Endothelial cell of umbilical vein (primary cell): ENCODE results near the gene SLC27A4. TPM values are rescaled to one million over a fixed set of nuclear protein-coding genes. Genes with fewer than 3 reads are reported as not detected.

Experiments
- BruUV-seq: library from RNA; stranded (reverse); fragments of 400-500 nt; replicated peaks from 2 replicates; lab custom pipeline; 2021; lab: Mats Ljungman, UMichigan
- CTCF ChIA-PET: fragments of 300-600, 350-600 bp; sonication (Branson Sonifier 250); formaldehyde crosslinking; loops from one replicate; lab custom pipeline; 2021; ENCODE audit warnings: antibody characterized with exemption, inconsistent platforms; lab: Charles Lee
- POLR2A ChIA-PET: fragments of 300-600, 350-600 bp; sonication (Branson Sonifier 250); formaldehyde crosslinking; loops from one replicate; lab custom pipeline; 2021; ENCODE audit warnings: antibody characterized with exemption, inconsistent platforms; lab: Charles Lee
- DNase-seq: peaks from one replicate; pipeline ENCODE4 v3.0.0-alpha.2; 2011; ENCODE audit warnings: low read depth, low spot score
- FAIRE-seq: peaks from 2 replicates; lab custom pipeline; 2011; peaks lifted over from hg19 to GRCh38; lab: Jason Lieb, UNC
- H2AFZ ChIP-seq: 2 replicates; pipeline ENCODE4 v1.6.0; 2012; ENCODE audit warnings: low read depth, low read length, control low read depth, inconsistent platforms
- H3K27ac ChIP-seq: 2 replicates; pipeline ENCODE4 v1.5.1; 2011; ENCODE audit warnings: low read depth, mild to moderate bottlenecking, control low read depth, low read length, moderate library complexity; ENCODE audit not compliant: insufficient read depth
- H3K27me3 ChIP-seq, 2 experiments: 2 replicates each; pipeline versions ENCODE4 v1.6.0 to v1.6.1; 2011; ENCODE audit warnings: low read length in 2 of 2, mixed read lengths in 1 of 2; ENCODE audit not compliant: control insufficient read depth in 2 of 2, insufficient read depth in 2 of 2
- H3K36me3 ChIP-seq, 2 experiments: 2 replicates in 1 of 2; 3 replicates in 1 of 2; pipeline ENCODE4 v1.5.1; 2011; ENCODE audit warnings: low read length in 2 of 2, mild to moderate bottlenecking in 1 of 2, moderate library complexity in 1 of 2; ENCODE audit not compliant: control insufficient read depth in 2 of 2, insufficient read depth in 2 of 2; ENCODE audit errors: extremely low read depth in 1 of 2
- H3K4me1 ChIP-seq: 3 replicates; pipeline ENCODE4 v1.5.1; 2011; ENCODE audit warnings: mild to moderate bottlenecking, low read length; ENCODE audit not compliant: control insufficient read depth, insufficient read depth; ENCODE audit errors: extremely low read depth
- H3K4me2 ChIP-seq: 2 replicates; pipeline ENCODE4 v1.6.1; 2011; ENCODE audit warnings: low read length, control low read depth, mixed read lengths; ENCODE audit not compliant: insufficient read depth
- H3K4me3 ChIP-seq, 3 experiments: fragments of 200-600 bp in 1 of 3; sonication (generic), shearing (Covaris generic) in 1 of 3; replicated peaks in 1 of 3; 2 replicates each; pipeline ENCODE4 v1.5.1; 2011 to 2016; ENCODE audit warnings: control low read depth in 3 of 3, low read length in 3 of 3, mild to moderate bottlenecking in 2 of 3, inconsistent platforms in 1 of 3, low read depth in 1 of 3, moderate library complexity in 1 of 3; ENCODE audit not compliant: insufficient read depth in 1 of 3
- H3K79me2 ChIP-seq: 2 replicates; pipeline ENCODE4 v1.6.0; 2012; ENCODE audit warnings: low read length, inconsistent platforms; ENCODE audit not compliant: control insufficient read depth, insufficient read depth
- H3K9ac ChIP-seq: replicated peaks from 2 replicates; pipeline ENCODE3; 2011; ENCODE audit warnings: low read length, control low read depth; ENCODE audit not compliant: insufficient read depth; ENCODE audit errors: extremely low read depth
- H3K9me1 ChIP-seq: replicated peaks from 3 replicates; pipeline ENCODE4 v1.6.0; 2011; ENCODE audit warnings: mild to moderate bottlenecking, low read length; ENCODE audit not compliant: control insufficient read depth, insufficient read depth; ENCODE audit errors: extremely low read depth
- H3K9me3 ChIP-seq: replicated peaks from 2 replicates; pipeline ENCODE4 v1.5.1; 2012; ENCODE audit warnings: low read length, inconsistent platforms; ENCODE audit not compliant: control insufficient read depth, insufficient read depth
- H4K20me1 ChIP-seq: replicated peaks from 2 replicates; pipeline ENCODE3; 2011; ENCODE audit warnings: mild to moderate bottlenecking, low read length; ENCODE audit not compliant: control insufficient read depth, insufficient read depth; ENCODE audit errors: extremely low read depth
- EZH2 ChIP-seq: IDR thresholded peaks from 2 replicates; pipeline ENCODE4 v1.6.1; 2012; ENCODE audit warnings: borderline replicate concordance, low read depth, mild to moderate bottlenecking, moderate library complexity, low read length, inconsistent platforms; ENCODE audit not compliant: severe bottlenecking
- FOS ChIP-seq: IDR thresholded peaks from 2 replicates; pipeline ENCODE4 v1.6.1; 2011; ENCODE audit warnings: mild to moderate bottlenecking, low read length, moderate library complexity, borderline replicate concordance; ENCODE audit not compliant: insufficient read depth
- GATA2 ChIP-seq: IDR thresholded peaks from 2 replicates; pipeline ENCODE4 v1.7.0; 2011; ENCODE audit warnings: low read depth, mild to moderate bottlenecking, moderate library complexity, mixed read lengths, low read length; ENCODE audit not compliant: insufficient read length, insufficient read depth
- JUN ChIP-seq: IDR thresholded peaks from 2 replicates; pipeline ENCODE4 v1.6.1; 2011; ENCODE audit warnings: borderline replicate concordance, low read depth; ENCODE audit not compliant: insufficient read length, insufficient read depth
- MYC ChIP-seq: IDR thresholded peaks from one replicate; pipeline ENCODE4 v1.6.1; 2011; ENCODE audit warnings: mild to moderate bottlenecking, low read depth, low read length
- POLR2A ChIP-seq: IDR thresholded peaks from 2 replicates; pipeline ENCODE4 v1.6.1; 2012; ENCODE audit warnings: low read depth, mild to moderate bottlenecking, control low read depth, low read length
- POLR2AphosphoS5 ChIP-seq: IDR thresholded peaks from 2 replicates; pipeline ENCODE4 v1.6.1; 2012; ENCODE audit warnings: low read depth, mild to moderate bottlenecking, control low read depth, low read length, moderate library complexity; ENCODE audit not compliant: insufficient read depth
- dilution Hi-C: fragments of 300-500 bp; cut with MboI; formaldehyde crosslinking; loops from one replicate; pipeline ENCODE4 v1.15.0; 2019; ENCODE audit warnings: low sequenced_read_pairs; ENCODE audit not compliant: extremely low pct_ligation_motif_present
- intact Hi-C: fragments of 100-400 bp; cut with micrococcal nuclease; formaldehyde crosslinking; loops from one replicate; pipeline ENCODE4 v1.10.0; 2022
- polyA plus RNA-seq, 4 experiments: library from polyadenylated mRNA; depleted of rRNA in 3 of 4; stranded (reverse) in 3 of 4; unstranded in 1 of 4; fragments of >200 nt; gene quantifications; 2 replicates each; pipeline versions ENCODE4 v1.2.1 to v1.2.3, GENCODE V29; 2011 to 2012; ENCODE audit warnings: missing spikeins in 1 of 4
- total RNA-seq: library from RNA; stranded (reverse); gene quantifications from 2 replicates; pipeline ENCODE4 v1.2.3, GENCODE V29; 2021
- TF ChIP-seq, protein P1 (sequence below): IDR thresholded peaks from 2 replicates; pipeline ENCODE4 v1.6.1; 2011; ENCODE audit not compliant: insufficient read depth, insufficient read length
- TF ChIP-seq, protein P2 (sequence below), 2 donors: IDR thresholded peaks; 1 replicate in 1 of 2; 2 replicates in 1 of 2; pipeline ENCODE4 v1.5.1; 2011; ENCODE audit warnings: low read length in 2 of 2, mild to moderate bottlenecking in 2 of 2, moderate library complexity in 2 of 2, control low read depth in 1 of 2, inconsistent platforms in 1 of 2, low read depth in 1 of 2; ENCODE audit not compliant: insufficient read depth in 1 of 2; ENCODE audit errors: extremely low read depth in 1 of 2

Gene SLC27A4
- total and polyA plus RNA-seq, 2 donors (not counting 3 experiments of a cell fraction or from before 2014, with no cell fraction given): 29.9 to 35.0 TPM

DNA sequence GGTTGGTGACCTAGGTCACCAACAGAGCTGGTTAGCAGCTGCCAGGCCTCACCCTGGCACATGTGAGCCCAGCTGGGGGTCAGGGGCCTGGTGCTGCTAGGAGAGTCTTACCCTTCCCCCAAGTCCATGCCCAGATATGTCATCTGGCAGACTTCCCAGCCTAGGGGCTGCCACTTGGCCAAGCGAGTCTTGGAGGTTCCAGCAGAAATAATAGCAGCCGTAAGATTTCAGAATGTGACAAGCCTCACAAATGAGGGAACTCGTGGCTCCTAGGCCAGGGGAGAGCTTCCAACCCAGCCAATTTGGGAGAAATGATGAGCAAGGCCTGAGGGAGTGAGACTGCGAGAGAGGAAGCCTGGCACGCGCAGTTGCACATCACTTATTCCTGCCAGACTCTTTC, 41.9 kb downstream of the SLC27A4 start:
- Histone ChIP-seq H4K20me1 (no peaks in the 10 kb centered on the region), H3K9me1 (no peaks in the 10 kb centered on the region), H3K4me2 (no peak overlapping the region), H3K27ac (no peak overlapping the region), H3K27me3 (no peaks in the 10 kb centered on the region), H3K9me3 (no peaks in the 10 kb centered on the region), H3K4me1 (no peaks in the 10 kb centered on the region), H3K79me2 (no peaks in the 10 kb centered on the region), H3K36me3 (peaks cover 5 to 10% of the 10 kb centered on the region in 2 experiments), H2AFZ (no peak overlapping the region), H3K4me3 (no peak overlapping the region), H3K9ac (no peak overlapping the region)
- DNase-seq (no peak), FAIRE-seq (no peak)
- dilution Hi-C loops (no loop called here), intact Hi-C loops (no loop called here)
- TF ChIP-seq POLR2AphosphoS5: no peak
- TF ChIP-seq EZH2: no peak
- no peak for TF ChIP-seq JUN
- TF ChIP-seq, protein P1, sequence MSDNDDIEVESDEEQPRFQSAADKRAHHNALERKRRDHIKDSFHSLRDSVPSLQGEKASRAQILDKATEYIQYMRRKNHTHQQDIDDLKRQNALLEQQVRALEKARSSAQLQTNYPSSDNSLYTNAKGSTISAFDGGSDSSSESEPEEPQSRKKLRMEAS: no peak
- TF ChIP-seq FOS: no peak
- no peak for TF ChIP-seq POLR2A
- no peak for TF ChIP-seq GATA2
- no peak for TF ChIP-seq MYC
- TF ChIP-seq, protein P2, sequence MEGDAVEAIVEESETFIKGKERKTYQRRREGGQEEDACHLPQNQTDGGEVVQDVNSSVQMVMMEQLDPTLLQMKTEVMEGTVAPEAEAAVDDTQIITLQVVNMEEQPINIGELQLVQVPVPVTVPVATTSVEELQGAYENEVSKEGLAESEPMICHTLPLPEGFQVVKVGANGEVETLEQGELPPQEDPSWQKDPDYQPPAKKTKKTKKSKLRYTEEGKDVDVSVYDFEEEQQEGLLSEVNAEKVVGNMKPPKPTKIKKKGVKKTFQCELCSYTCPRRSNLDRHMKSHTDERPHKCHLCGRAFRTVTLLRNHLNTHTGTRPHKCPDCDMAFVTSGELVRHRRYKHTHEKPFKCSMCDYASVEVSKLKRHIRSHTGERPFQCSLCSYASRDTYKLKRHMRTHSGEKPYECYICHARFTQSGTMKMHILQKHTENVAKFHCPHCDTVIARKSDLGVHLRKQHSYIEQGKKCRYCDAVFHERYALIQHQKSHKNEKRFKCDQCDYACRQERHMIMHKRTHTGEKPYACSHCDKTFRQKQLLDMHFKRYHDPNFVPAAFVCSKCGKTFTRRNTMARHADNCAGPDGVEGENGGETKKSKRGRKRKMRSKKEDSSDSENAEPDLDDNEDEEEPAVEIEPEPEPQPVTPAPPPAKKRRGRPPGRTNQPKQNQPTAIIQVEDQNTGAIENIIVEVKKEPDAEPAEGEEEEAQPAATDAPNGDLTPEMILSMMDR (IDR thresholded peaks at IDR 0.05; ENCODE audit: extremely low read depth in 1 of 2, insufficient read depth in 1 of 2, low read depth in 1 of 2, low read length in 2 of 2): no peak
- CTCF ChIA-PET: interaction anchor here (1.4 to 2.1 kb wide), 3 partner anchors 20 to 56 kb away, joined by 3 to 7 read pairs (median 7); no protein-coding TSS in a partner anchor
- no TSS peak for BruUV-seq
- POLR2A ChIA-PET: no interaction called here
